Upper lobe of left lung (tissue), 6 donors: ENCODE measurements around the gene TMA7B. TPM values are rescaled to one million over a fixed set of nuclear protein-coding genes. Genes with fewer than 3 reads are reported as not detected.

Experiments
- ATAC-seq, 2 donors: fragments of 200-7000 bp; cut with Tn5 transposase; one replicate each; pipeline ENCODE4 v1.9.1; 2022; ENCODE audit warnings: mild to moderate bottlenecking in 2 of 2, moderate library complexity in 2 of 2; ENCODE audit not compliant: low FRiP score in 2 of 2
- DNase-seq, 2 donors: peaks; one replicate each; pipeline ENCODE4 v3.0.0-alpha.2; 2019 to 2020
- H3K27ac ChIP-seq, 4 donors: fragments of 200-600 bp; sonication (generic); one replicate each; pipeline ENCODE4 v1.5.1; 2016 to 2019
- H3K27me3 ChIP-seq, 4 donors: fragments of 200-600 bp; sonication (generic); one replicate each; pipeline ENCODE4 v1.5.1; 2017 to 2019
- H3K36me3 ChIP-seq, 4 donors: fragments of 200-600 bp; sonication (generic); one replicate each; pipeline ENCODE4 v1.5.1; 2016 to 2019
- H3K4me1 ChIP-seq, 4 donors: fragments of 200-600 bp; sonication (generic); one replicate each; pipeline ENCODE4 v1.5.1; 2018 to 2019
- H3K4me3 ChIP-seq, 4 donors: fragments of 200-600 bp; sonication (generic); one replicate each; pipeline ENCODE4 v1.5.1; 2017 to 2019; ENCODE audit warnings: mild to moderate bottlenecking in 2 of 4, moderate library complexity in 1 of 4
- H3K9me3 ChIP-seq, 4 donors: fragments of 200-600 bp; sonication (generic); one replicate each; pipeline ENCODE4 v1.5.1; 2018 to 2019
- EP300 ChIP-seq, 4 donors: sonication (generic); formaldehyde crosslinking; IDR thresholded peaks; one replicate each; pipeline ENCODE4 v1.5.1; 2017; ENCODE audit warnings: antibody characterized with exemption in 4 of 4, control low read depth in 2 of 4
- POLR2A ChIP-seq, 4 donors: fragments of 450-650 bp; IDR thresholded peaks; one replicate each; pipeline ENCODE4 v1.5.1; 2016 to 2017; ENCODE audit warnings: antibody characterized with exemption in 4 of 4, mild to moderate bottlenecking in 2 of 4
- POLR2AphosphoS5 ChIP-seq, 2 donors: sonication (generic); formaldehyde crosslinking; IDR thresholded peaks; one replicate each; pipeline ENCODE4 v1.5.1; 2017; ENCODE audit warnings: antibody characterized with exemption in 2 of 2
- WGBS, 2 donors: methylation state at CpG; one replicate each; pipeline ENCODE4 v1.1.5; 2017 to 2018; 5-methylcytosine and 5-hydroxymethylcytosine counted together
- total RNA-seq, 6 donors: library from RNA; depleted of rRNA in 4 of 6; stranded (reverse); fragments of >200 nt in 4 of 6; gene quantifications; one replicate each; pipeline versions ENCODE4 v1.1.0 to v1.2.1, GENCODE V29; 2016 to 2021
- TF ChIP-seq, protein P1 (sequence below), 6 experiments: fragments of 450-650 bp in 4 of 6; fragments of 200-600 bp in 2 of 6; sonication (generic) in 2 of 6; IDR thresholded peaks; one replicate each; pipeline ENCODE4 v1.5.1; 2016 to 2019; ENCODE audit warnings: antibody characterized with exemption in 6 of 6
- donor health status: DM: no; HTN: no; CAD: no; lungs with moderate emphysema.
- donor health status: DM: no; HTN: yes; CAD: no; lungs with severe emphysema.

The TMA7B gene
- total RNA-seq, 6 donors from 2014 or later, result 0.24 to 2.3 (median 0.76) TPM; not detected in 1

- Histone ChIP-seq H3K9me3 (no peaks in the 10 kb centered on the region), H3K27me3 (peaks cover 0 to 5% (median 0%) of the 10 kb centered on the region in 4 donors), H3K36me3 (no peaks in the 10 kb centered on the region), H3K4me1 (peaks cover 0 to 6% (median 2%) of the 10 kb centered on the region in 4 donors), H3K27ac (no peak overlapping the region), H3K4me3 (no peak overlapping the region)
- no peak for ATAC-seq
- DNase-seq, result no peak
- WGBS, 2 donors, result 69 to 77% methylated on average over 2 of the region's 2 CpGs
- TF ChIP-seq POLR2AphosphoS5 (IDR thresholded peaks at IDR 0.05), result no peak
- no peak for TF ChIP-seq POLR2A (IDR thresholded peaks at IDR 0.05)
- TF ChIP-seq EP300 (IDR thresholded peaks at IDR 0.05), result no peak
- TF ChIP-seq, protein P1, sequence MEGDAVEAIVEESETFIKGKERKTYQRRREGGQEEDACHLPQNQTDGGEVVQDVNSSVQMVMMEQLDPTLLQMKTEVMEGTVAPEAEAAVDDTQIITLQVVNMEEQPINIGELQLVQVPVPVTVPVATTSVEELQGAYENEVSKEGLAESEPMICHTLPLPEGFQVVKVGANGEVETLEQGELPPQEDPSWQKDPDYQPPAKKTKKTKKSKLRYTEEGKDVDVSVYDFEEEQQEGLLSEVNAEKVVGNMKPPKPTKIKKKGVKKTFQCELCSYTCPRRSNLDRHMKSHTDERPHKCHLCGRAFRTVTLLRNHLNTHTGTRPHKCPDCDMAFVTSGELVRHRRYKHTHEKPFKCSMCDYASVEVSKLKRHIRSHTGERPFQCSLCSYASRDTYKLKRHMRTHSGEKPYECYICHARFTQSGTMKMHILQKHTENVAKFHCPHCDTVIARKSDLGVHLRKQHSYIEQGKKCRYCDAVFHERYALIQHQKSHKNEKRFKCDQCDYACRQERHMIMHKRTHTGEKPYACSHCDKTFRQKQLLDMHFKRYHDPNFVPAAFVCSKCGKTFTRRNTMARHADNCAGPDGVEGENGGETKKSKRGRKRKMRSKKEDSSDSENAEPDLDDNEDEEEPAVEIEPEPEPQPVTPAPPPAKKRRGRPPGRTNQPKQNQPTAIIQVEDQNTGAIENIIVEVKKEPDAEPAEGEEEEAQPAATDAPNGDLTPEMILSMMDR (IDR thresholded peaks at IDR 0.05), result no peak
Observed at GRCh38 chr22:39931251-39931650, 28.9 kb upstream of the TMA7B start.

- TF ChIP-seq POLR2AphosphoS5 (IDR thresholded peaks at IDR 0.05) (no peak), EP300 (IDR thresholded peaks at IDR 0.05) (no peak), POLR2A (IDR thresholded peaks at IDR 0.05) (no peak)
- TF ChIP-seq, protein P1 (IDR thresholded peaks at IDR 0.05), result no peak
- Histone ChIP-seq H3K4me3 (no peak overlapping the region), H3K27ac (no peak overlapping the region), H3K4me1 (peaks cover 0 to 4% (median 0%) of the 10 kb centered on the region in 4 donors), H3K9me3 (no peaks in the 10 kb centered on the region), H3K36me3 (no peaks in the 10 kb centered on the region), H3K27me3 (peaks cover 0 to 3% (median 0%) of the 10 kb centered on the region in 4 donors)
- no peak for ATAC-seq
- WGBS, 2 donors, result 42 to 61% methylated on average over 2 of the region's 2 CpGs
- DNase-seq, result no peak
Observed at GRCh38 chr22:39932166-39932565, 28.0 kb upstream of the TMA7B start.

GRCh38 chr22:39932918-39933649 lies 27.1 kb upstream of the TMA7B start:
- Histone ChIP-seq H3K4me3 (no peak overlapping the region), H3K27me3 (peaks cover 0 to 3% (median 0%) of the 10 kb centered on the region in 4 donors), H3K27ac (no peak overlapping the region), H3K36me3 (no peaks in the 10 kb centered on the region), H3K4me1 (peaks cover 0 to 4% (median 0%) of the 10 kb centered on the region in 4 donors), H3K9me3 (no peaks in the 10 kb centered on the region)
- TF ChIP-seq, protein P1 (IDR thresholded peaks at IDR 0.05), result peak; percentile 9 to 49 (median 42)
- no peak for TF ChIP-seq POLR2A (IDR thresholded peaks at IDR 0.05)
- DNase-seq, result peak in 1 of 2 donors; percentile 39
- WGBS, 2 donors, result 66 to 70% methylated on average over 7 of the region's 7 CpGs
- peak in 1 of 2 donors; percentile 30 for ATAC-seq

GRCh38 chr22:39933741-39934140 lies 26.5 kb upstream of the TMA7B start:
- 64 to 81% methylated on average over 8 of the region's 8 CpGs for WGBS, 2 donors
- ATAC-seq (no peak), DNase-seq (no peak)
- no peaks in the 10 kb centered on the region for H3K36me3 ChIP-seq
- H3K4me1 ChIP-seq, result peaks cover 0 to 4% (median 0%) of the 10 kb centered on the region in 4 donors
- H3K4me3 ChIP-seq, result no peak overlapping the region
- no peak overlapping the region for H3K27ac ChIP-seq
- peaks cover 0 to 3% (median 0%) of the 10 kb centered on the region in 4 donors for H3K27me3 ChIP-seq
- TF ChIP-seq EP300 (IDR thresholded peaks at IDR 0.05) (no peak), POLR2AphosphoS5 (IDR thresholded peaks at IDR 0.05) (no peak), POLR2A (IDR thresholded peaks at IDR 0.05) (no peak)
- TF ChIP-seq, protein P1 (IDR thresholded peaks at IDR 0.05), result no peak
- H3K9me3 ChIP-seq, result no peaks in the 10 kb centered on the region

- DNase-seq, result no peak
- Histone ChIP-seq H3K4me1 (no peaks in the 10 kb centered on the region), H3K4me3 (no peak overlapping the region), H3K27ac (no peak overlapping the region), H3K9me3 (no peaks in the 10 kb centered on the region), H3K27me3 (peaks cover 0 to 3% (median 0%) of the 10 kb centered on the region in 4 donors), H3K36me3 (no peaks in the 10 kb centered on the region)
- WGBS, 2 donors, result 55 to 62% methylated on average over 4 of the region's 4 CpGs
- ATAC-seq, result no peak
- no peak for TF ChIP-seq POLR2AphosphoS5 (IDR thresholded peaks at IDR 0.05)
Observed at GRCh38 chr22:39935116-39935515, 25.1 kb upstream of the TMA7B start.
